HCT116 (cell line): Measurements from ENCODE around the gene MUS81. TPM values are rescaled to one million over a fixed set of nuclear protein-coding genes. Genes with fewer than 3 reads are reported as not detected.

Experiments
- ATAC-seq: fragments of 200-7000 bp; cut with Tn5 transposase; 2 replicates; pipeline ENCODE4 v1.9.1; 2020; ENCODE audit warnings: mild to moderate bottlenecking, moderate library complexity
- BruUV-seq: library from RNA; stranded (reverse); fragments of 400-500 nt; replicated peaks from 2 replicates; lab custom pipeline; 2021; lab: Mats Ljungman, UMichigan
- CTCF ChIA-PET: fragments of 300-600 bp; sonication (Branson Sonifier 250); formaldehyde crosslinking; loops from one replicate; lab custom pipeline; 2021; ENCODE audit warnings: antibody characterized with exemption; lab: Charles Lee
- POLR2A ChIA-PET: fragments of 300-600, 350-600 bp; sonication (Branson Sonifier 250); formaldehyde crosslinking; loops from one replicate; lab custom pipeline; 2021; ENCODE audit warnings: antibody characterized with exemption; lab: Charles Lee
- RAD21 ChIA-PET, 2 experiments: fragments of 300-600 bp; sonication (Branson Sonifier 250); formaldehyde crosslinking; loops; one replicate each; lab custom pipeline; 2023; ENCODE audit warnings: low total read pairs in 2 of 2; ENCODE audit not compliant: uncharacterized antibody in 2 of 2, unreplicated experiment in 2 of 2, low non-redundant PET in 1 of 2; lab: Charles Lee
- DNase-seq: peaks from one replicate; pipeline ENCODE4 v3.0.0-alpha.2; 2010; ENCODE audit warnings: low read depth, low spot score
- H2AFZ ChIP-seq: fragments of 200-600 bp; shearing (Covaris generic), sonication (generic); 2 replicates; pipeline ENCODE4 v1.6.1; 2017; ENCODE audit warnings: low read depth, mixed run types, mixed read lengths, antibody characterized with exemption, low read length; ENCODE audit not compliant: poor library complexity, severe bottlenecking
- H3K27ac ChIP-seq: 2 replicates; pipeline ENCODE4 v1.5.1; 2012; ENCODE audit warnings: low read depth, low read length
- H3K27me3 ChIP-seq: fragments of 200-600 bp; sonication (generic); 2 replicates; pipeline ENCODE4 v1.6.1; 2016; ENCODE audit warnings: mixed run types, low read length, mixed read lengths; ENCODE audit not compliant: insufficient read depth
- H3K36me3 ChIP-seq, 2 experiments: fragments of 200-500 bp in 1 of 2; fragments of 200-600 bp in 1 of 2; sonication (Bioruptor generic) in 1 of 2; sonication (generic) in 1 of 2; 2 replicates each; pipeline versions ENCODE4 v1.5.1 to v1.6.1; 2014 to 2016; ENCODE audit warnings: low read length in 2 of 2, inconsistent platforms in 1 of 2, mixed read lengths in 1 of 2, mixed run types in 1 of 2; ENCODE audit not compliant: insufficient read depth in 2 of 2, control insufficient read depth in 1 of 2
- H3K4me1 ChIP-seq, 2 experiments: fragments of 200-600 bp in 1 of 2; sonication (generic) in 1 of 2; 2 replicates each; pipeline versions ENCODE4 v1.5.1 to v1.6.1; 2012 to 2017; ENCODE audit warnings: low read length in 2 of 2, inconsistent platforms in 1 of 2, mild to moderate bottlenecking in 1 of 2, mixed read lengths in 1 of 2, mixed run types in 1 of 2, moderate library complexity in 1 of 2; ENCODE audit not compliant: insufficient read depth in 2 of 2, control insufficient read depth in 1 of 2
- H3K4me2 ChIP-seq: fragments of 200-600 bp; sonication (generic); 2 replicates; pipeline ENCODE4 v1.6.1; 2017; ENCODE audit warnings: mixed run types, low read length, mixed read lengths
- H3K4me3 ChIP-seq, 2 experiments: fragments of 200-600 bp in 1 of 2; sonication (generic) in 1 of 2; replicated peaks in 1 of 2; 2 replicates each; pipeline ENCODE4 v1.5.1; 2011 to 2016; ENCODE audit warnings: low read length in 2 of 2, control low read depth in 1 of 2, low read depth in 1 of 2, mild to moderate bottlenecking in 1 of 2, mixed read lengths in 1 of 2, mixed run types in 1 of 2
- H3K79me2 ChIP-seq: fragments of 200-600 bp; sonication (generic); 2 replicates; pipeline ENCODE4 v1.6.1; 2017; ENCODE audit warnings: mild to moderate bottlenecking, mixed run types, low read length, moderate library complexity, mixed read lengths; ENCODE audit not compliant: insufficient read depth
- H3K9ac ChIP-seq: fragments of 200-600 bp; sonication (generic); 2 replicates; pipeline ENCODE4 v1.6.1; 2016; ENCODE audit warnings: low read length, mixed read lengths
- H3K9me2 ChIP-seq: fragments of 200-600 bp; sonication (generic), shearing (Covaris generic); 2 replicates; pipeline ENCODE4 v1.6.1; 2017; ENCODE audit warnings: mixed run types, mild to moderate bottlenecking, moderate library complexity; ENCODE audit not compliant: insufficient read depth
- H3K9me3 ChIP-seq, 2 experiments: fragments of 200-500 bp in 1 of 2; fragments of 200-600 bp in 1 of 2; sonication (Bioruptor generic) in 1 of 2; sonication (generic) in 1 of 2; 2 replicates each; pipeline ENCODE4 v1.6.1; 2014 to 2017; ENCODE audit warnings: low read length in 2 of 2, mixed read lengths in 2 of 2, inconsistent platforms in 1 of 2, low read depth in 1 of 2, mild to moderate bottlenecking in 1 of 2, mixed run types in 1 of 2, moderate library complexity in 1 of 2; ENCODE audit not compliant: control insufficient read depth in 1 of 2, insufficient read depth in 1 of 2
- H4K20me1 ChIP-seq: fragments of 200-600 bp; sonication (generic), shearing (Covaris generic); 2 replicates; pipeline ENCODE4 v1.6.1; 2017; ENCODE audit warnings: mixed run types, mild to moderate bottlenecking, moderate library complexity; ENCODE audit not compliant: insufficient read depth
- CBX3 ChIP-seq: IDR thresholded peaks from 2 replicates; pipeline ENCODE4 v1.6.1; 2012; ENCODE audit warnings: low read depth
- CEBPB ChIP-seq: IDR thresholded peaks from 2 replicates; pipeline ENCODE4 v1.6.1; 2012; ENCODE audit warnings: low read depth
- EZH2phosphoT487 ChIP-seq: fragments of 200-600 bp; IDR thresholded peaks from 2 replicates; pipeline ENCODE4 v1.6.1; 2018; ENCODE audit warnings: antibody characterized with exemption, borderline replicate concordance
- FOSL1 ChIP-seq: IDR thresholded peaks from 2 replicates; pipeline ENCODE4 v1.6.1; 2012; ENCODE audit warnings: low read depth
- JUND ChIP-seq: IDR thresholded peaks from 2 replicates; pipeline ENCODE4 v1.6.1; 2012
- POLR2A ChIP-seq: IDR thresholded peaks from 2 replicates; pipeline ENCODE4 v1.7.0; 2011; ENCODE audit warnings: borderline replicate concordance; ENCODE audit not compliant: insufficient read depth, insufficient read length; ENCODE audit errors: extremely low read depth
- POLR2AphosphoS5 ChIP-seq: IDR thresholded peaks from 2 replicates; pipeline ENCODE4 v1.6.1; 2011; ENCODE audit warnings: mild to moderate bottlenecking, low read depth, low read length, moderate library complexity
- SIN3A ChIP-seq: IDR thresholded peaks from 2 replicates; pipeline ENCODE4 v1.6.1; 2012; ENCODE audit warnings: low read depth
- SP1 ChIP-seq: IDR thresholded peaks from 2 replicates; pipeline ENCODE4 v1.6.1; 2012; ENCODE audit warnings: low read depth
- TCF7L2 ChIP-seq: IDR thresholded peaks from 2 replicates; pipeline ENCODE4 v1.7.0; 2011; ENCODE audit warnings: borderline replicate concordance, inconsistent platforms; ENCODE audit not compliant: insufficient read depth, insufficient read length; ENCODE audit errors: extremely low read depth
- ZFX ChIP-seq: fragments of 450-650 bp; IDR thresholded peaks from 2 replicates; pipeline ENCODE4 v1.6.1; 2017
- intact Hi-C: fragments of 100-400 bp; cut with micrococcal nuclease; formaldehyde crosslinking; loops from 2 replicates; pipeline ENCODE4 v1.10.0; 2022
- total RNA-seq: library from RNA; stranded (reverse); gene quantifications from one replicate; pipeline ENCODE4 v1.2.1, GENCODE V29; 2021; ENCODE audit not compliant: unreplicated experiment
- TF ChIP-seq, protein P1 (sequence below): IDR thresholded peaks from 2 replicates; pipeline ENCODE4 v1.6.1; 2012
- TF ChIP-seq, protein P2 (sequence below), 3 experiments: fragments of 200-600 bp in 1 of 3; sonication (generic) in 1 of 3; IDR thresholded peaks in 2 of 3; conservative IDR thresholded peaks in 1 of 3; 2 replicates each; pipeline ENCODE4 v1.5.1; 2012 to 2017; ENCODE audit warnings: low read depth in 2 of 3, low read length in 2 of 3, antibody characterized with exemption in 1 of 3, borderline replicate concordance in 1 of 3, control low read depth in 1 of 3, mild to moderate bottlenecking in 1 of 3, mixed read lengths in 1 of 3, mixed run types in 1 of 3, moderate library complexity in 1 of 3; ENCODE audit not compliant: insufficient read depth in 1 of 3
- TF ChIP-seq, protein P3 (sequence below): IDR thresholded peaks from 2 replicates; pipeline ENCODE4 v1.6.1; 2012

The MUS81 gene
- total RNA-seq, 1 experiment from 2014 or later = 47.2 TPM

DNA sequence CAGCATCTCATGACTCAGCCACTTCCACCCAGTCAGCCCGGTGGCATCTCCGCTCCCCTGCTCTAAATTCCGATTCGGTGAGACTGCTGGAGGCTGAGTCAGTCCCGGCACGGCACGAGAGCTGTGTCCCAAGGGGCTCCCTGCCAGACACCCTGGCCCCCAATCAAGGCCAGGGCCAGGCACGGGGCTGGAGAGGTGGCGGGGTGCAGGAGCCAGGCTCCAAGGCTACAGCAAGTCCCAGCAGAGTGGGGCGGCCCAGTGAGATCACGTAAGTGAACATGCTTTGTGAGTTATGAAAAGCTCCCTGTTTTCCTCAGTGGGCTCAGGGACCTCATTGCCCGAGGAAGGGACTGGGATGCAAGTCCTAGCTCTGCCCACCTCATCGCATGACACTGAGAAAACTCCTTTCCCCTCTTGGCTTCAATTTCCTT lies 55.6 kb downstream of the MUS81 start:
- Histone ChIP-seq H3K27ac (peak overlapping the region; percentile 95), H3K27me3 (no peaks in the 10 kb centered on the region), H3K36me3 (peaks cover 0 to 11% of the 10 kb centered on the region in 2 experiments; a peak in 1 of 4 replicates), H3K9me3 (no peaks in the 10 kb centered on the region), H3K4me3 (peak overlapping the region; percentile 86 to 95), H3K79me2 (peaks cover 45% of the 10 kb centered on the region), H2AFZ (no peak overlapping the region), H3K4me1 (peaks cover 68 to 85% of the 10 kb centered on the region in 2 experiments), H4K20me1 (no peaks in the 10 kb centered on the region), H3K9ac (peak overlapping the region; percentile 99), H3K9me2 (no peaks in the 10 kb centered on the region), H3K4me2 (peak overlapping the region; percentile 96)
- TF ChIP-seq CBX3 = no peak
- TF ChIP-seq SIN3A = no peak
- TF ChIP-seq TCF7L2 = peak; percentile 62
- TF ChIP-seq FOSL1 = no peak
- TF ChIP-seq, protein P1, sequence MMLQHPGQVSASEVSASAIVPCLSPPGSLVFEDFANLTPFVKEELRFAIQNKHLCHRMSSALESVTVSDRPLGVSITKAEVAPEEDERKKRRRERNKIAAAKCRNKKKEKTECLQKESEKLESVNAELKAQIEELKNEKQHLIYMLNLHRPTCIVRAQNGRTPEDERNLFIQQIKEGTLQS = no peak
- no peak for TF ChIP-seq CEBPB
- no peak for TF ChIP-seq SP1
- TF ChIP-seq, protein P2, sequence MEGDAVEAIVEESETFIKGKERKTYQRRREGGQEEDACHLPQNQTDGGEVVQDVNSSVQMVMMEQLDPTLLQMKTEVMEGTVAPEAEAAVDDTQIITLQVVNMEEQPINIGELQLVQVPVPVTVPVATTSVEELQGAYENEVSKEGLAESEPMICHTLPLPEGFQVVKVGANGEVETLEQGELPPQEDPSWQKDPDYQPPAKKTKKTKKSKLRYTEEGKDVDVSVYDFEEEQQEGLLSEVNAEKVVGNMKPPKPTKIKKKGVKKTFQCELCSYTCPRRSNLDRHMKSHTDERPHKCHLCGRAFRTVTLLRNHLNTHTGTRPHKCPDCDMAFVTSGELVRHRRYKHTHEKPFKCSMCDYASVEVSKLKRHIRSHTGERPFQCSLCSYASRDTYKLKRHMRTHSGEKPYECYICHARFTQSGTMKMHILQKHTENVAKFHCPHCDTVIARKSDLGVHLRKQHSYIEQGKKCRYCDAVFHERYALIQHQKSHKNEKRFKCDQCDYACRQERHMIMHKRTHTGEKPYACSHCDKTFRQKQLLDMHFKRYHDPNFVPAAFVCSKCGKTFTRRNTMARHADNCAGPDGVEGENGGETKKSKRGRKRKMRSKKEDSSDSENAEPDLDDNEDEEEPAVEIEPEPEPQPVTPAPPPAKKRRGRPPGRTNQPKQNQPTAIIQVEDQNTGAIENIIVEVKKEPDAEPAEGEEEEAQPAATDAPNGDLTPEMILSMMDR (IDR thresholded peaks at IDR 0.05 in 2 of 3, conservative IDR thresholded peaks at IDR 0.05 in 1 of 3; ENCODE audit: borderline replicate concordance in 1 of 3, insufficient read depth in 1 of 3, low read depth in 2 of 3, low read length in 2 of 3) = no peak
- peak; percentile 77 for TF ChIP-seq POLR2AphosphoS5
- TF ChIP-seq EZH2phosphoT487 = no peak
- TF ChIP-seq, protein P3, sequence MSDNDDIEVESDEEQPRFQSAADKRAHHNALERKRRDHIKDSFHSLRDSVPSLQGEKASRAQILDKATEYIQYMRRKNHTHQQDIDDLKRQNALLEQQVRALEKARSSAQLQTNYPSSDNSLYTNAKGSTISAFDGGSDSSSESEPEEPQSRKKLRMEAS = no peak
- no peak for TF ChIP-seq JUND
- TF ChIP-seq ZFX = no peak
- TF ChIP-seq POLR2A = no peak
- ATAC-seq = peak; percentile 60
- peak; percentile 89 for DNase-seq
- BruUV-seq = no TSS peak
- ChIA-PET POLR2A (interaction anchor here (0.7 to 2.8 kb wide), 13 partner anchors 10 to 96 kb away, joined by 3 to 80 read pairs (median 4); partner anchors contain the start of genes BANF1, CCDC85B, CFL1 and CST6), RAD21 (interaction anchor here (0.8 to 1.1 kb wide), 3 partner anchors 23 to 27 kb away, joined by 3 to 10 read pairs (median 3); partner anchors contain the start of gene FIBP (in 1 of the 2)), CTCF (interaction anchor here (0.8 to 2.2 kb wide), 6 partner anchors 21 to 31 kb away, joined by 3 to 15 read pairs (median 3); partner anchors contain the start of genes CCDC85B and FIBP)
- intact Hi-C loops = loop anchor here (1.0 kb wide), 2 partner anchors 16 to 25 kb away; partner anchors contain the start of gene FOSL1

Other genes starting within 250 kb of the MUS81 start
- 59.8 TPM for gene MAP3K11, start 246.2 kb upstream of the MUS81 start, total RNA-seq
- gene PCNX3, start 244.7 kb upstream of the MUS81 start, total RNA-seq = 50.4 TPM
- gene SIPA1, start 222.3 kb upstream of the MUS81 start, total RNA-seq = 105 TPM
- 78.5 TPM for gene RELA, start 197.5 kb upstream of the MUS81 start, total RNA-seq
- 78.7 TPM for gene KAT5, start 148.2 kb upstream of the MUS81 start, total RNA-seq
- gene RNASEH2C, start 139.6 kb upstream of the MUS81 start, total RNA-seq = 28.5 TPM
- gene AP5B1, start 79.5 kb upstream of the MUS81 start, total RNA-seq = 19.5 TPM
- 14.7 TPM for gene OVOL1, start 73.4 kb upstream of the MUS81 start, total RNA-seq
- gene SNX32, start 26.5 kb upstream of the MUS81 start, total RNA-seq = not detected
- gene CFL1, start 2.3 kb upstream of the MUS81 start, total RNA-seq = 1,270 TPM
- 8.4 TPM for gene EFEMP2, start 12.4 kb downstream of the MUS81 start, total RNA-seq
- not detected for gene CTSW, start 19.4 kb downstream of the MUS81 start, total RNA-seq
- 96.0 TPM for gene FIBP, start 28.0 kb downstream of the MUS81 start, total RNA-seq
- gene CCDC85B, start 30.2 kb downstream of the MUS81 start, total RNA-seq = 84.3 TPM
- 125 TPM for gene FOSL1, start 40.0 kb downstream of the MUS81 start, total RNA-seq
- gene C11orf68, start 58.6 kb downstream of the MUS81 start, total RNA-seq = 49.8 TPM
- gene DRAP1, start 59.0 kb downstream of the MUS81 start, total RNA-seq = 158 TPM
- not detected for gene TSGA10IP, start 85.0 kb downstream of the MUS81 start, total RNA-seq
- 47.9 TPM for gene SART1, start 101.3 kb downstream of the MUS81 start, total RNA-seq
- gene EIF1AD, start 141.7 kb downstream of the MUS81 start, total RNA-seq = 45.5 TPM
- 356 TPM for gene BANF1, start 142.1 kb downstream of the MUS81 start, total RNA-seq
- 68.1 TPM for gene CST6, start 151.6 kb downstream of the MUS81 start, total RNA-seq
- 2.4 TPM for gene CATSPER1, start 166.0 kb downstream of the MUS81 start, total RNA-seq
- not detected for gene GAL3ST3, start 188.7 kb downstream of the MUS81 start, total RNA-seq
- gene SF3B2, start 191.9 kb downstream of the MUS81 start, total RNA-seq = 300 TPM
- gene PACS1, start 209.8 kb downstream of the MUS81 start, total RNA-seq = 41.1 TPM